Tibial artery (tissue), 4 donors: ENCODE data around the gene NKX1-1.

Source experiments
- DNase-seq, 2 donors: peaks; one replicate each; pipeline ENCODE4 v3.0.0-alpha.2; 2019
- H3K27ac ChIP-seq, 2 donors: fragments of 200-600 bp; sonication (generic) in 1 of 2; 1 replicate in 1 of 2; 2 replicates in 1 of 2; pipeline ENCODE4 v1.5.1; 2018 to 2019; ENCODE audit warnings: mild to moderate bottlenecking in 1 of 2
- H3K27me3 ChIP-seq, 2 donors: fragments of 200-600 bp; sonication (generic) in 1 of 2; one replicate each; pipeline versions ENCODE4 v1.5.1 to v1.6.0; 2016 to 2019
- H3K36me3 ChIP-seq, 3 donors: fragments of 200-600 bp; sonication (generic) in 2 of 3; one replicate each; pipeline ENCODE4 v1.5.1; 2016 to 2019; ENCODE audit warnings: mild to moderate bottlenecking in 2 of 3
- H3K4me1 ChIP-seq, 4 donors: fragments of 200-600 bp; sonication (generic) in 2 of 4; 1 replicate in 3 of 4; 2 replicates in 1 of 4; pipeline ENCODE4 v1.5.1; 2016 to 2019
- H3K4me3 ChIP-seq, 2 donors: fragments of 200-600 bp; sonication (generic) in 1 of 2; 1 replicate in 1 of 2; 2 replicates in 1 of 2; pipeline ENCODE4 v1.5.1; 2018 to 2019; ENCODE audit warnings: mild to moderate bottlenecking in 2 of 2
- H3K9me3 ChIP-seq, 3 donors: fragments of 200-600 bp; sonication (generic) in 1 of 3; one replicate each; pipeline ENCODE4 v1.5.1; 2016 to 2019
- intact Hi-C: fragments of 100-400 bp; cut with DNase I; formaldehyde crosslinking; loops from one replicate; pipeline ENCODE4 v1.15.0; 2023; ENCODE audit warnings: low total_unique reads
- TF ChIP-seq, protein P1 (sequence below), 2 experiments: fragments of 200-600 bp in 1 of 2; fragments of 450-650 bp in 1 of 2; IDR thresholded peaks; one replicate each; pipeline ENCODE4 v1.5.1; 2017 to 2019; ENCODE audit warnings: antibody characterized with exemption in 2 of 2, mild to moderate bottlenecking in 1 of 2, moderate library complexity in 1 of 2

NKX1-1 gene

DNA sequence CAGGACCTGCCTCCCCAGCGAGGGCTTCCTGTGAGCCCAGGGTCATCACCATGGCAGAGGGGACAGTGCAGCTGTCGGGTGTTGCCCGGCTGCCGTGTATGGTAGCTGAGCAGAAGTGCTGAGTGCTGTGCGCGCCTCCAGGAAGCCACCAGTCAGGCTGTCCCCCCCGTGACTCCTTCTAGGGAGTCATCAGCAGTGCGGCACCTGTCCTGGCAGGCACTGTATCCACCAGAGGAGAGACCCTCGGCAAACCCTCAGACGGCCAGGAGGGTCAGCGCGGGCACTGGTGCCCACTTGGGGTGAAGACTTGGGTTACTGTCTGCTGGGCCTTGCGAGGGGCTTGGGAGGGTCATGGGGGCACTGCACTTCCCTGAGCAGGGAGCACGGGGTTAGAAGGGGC is 50.9 kb downstream of the NKX1-1 start:
- TF ChIP-seq, protein P1, sequence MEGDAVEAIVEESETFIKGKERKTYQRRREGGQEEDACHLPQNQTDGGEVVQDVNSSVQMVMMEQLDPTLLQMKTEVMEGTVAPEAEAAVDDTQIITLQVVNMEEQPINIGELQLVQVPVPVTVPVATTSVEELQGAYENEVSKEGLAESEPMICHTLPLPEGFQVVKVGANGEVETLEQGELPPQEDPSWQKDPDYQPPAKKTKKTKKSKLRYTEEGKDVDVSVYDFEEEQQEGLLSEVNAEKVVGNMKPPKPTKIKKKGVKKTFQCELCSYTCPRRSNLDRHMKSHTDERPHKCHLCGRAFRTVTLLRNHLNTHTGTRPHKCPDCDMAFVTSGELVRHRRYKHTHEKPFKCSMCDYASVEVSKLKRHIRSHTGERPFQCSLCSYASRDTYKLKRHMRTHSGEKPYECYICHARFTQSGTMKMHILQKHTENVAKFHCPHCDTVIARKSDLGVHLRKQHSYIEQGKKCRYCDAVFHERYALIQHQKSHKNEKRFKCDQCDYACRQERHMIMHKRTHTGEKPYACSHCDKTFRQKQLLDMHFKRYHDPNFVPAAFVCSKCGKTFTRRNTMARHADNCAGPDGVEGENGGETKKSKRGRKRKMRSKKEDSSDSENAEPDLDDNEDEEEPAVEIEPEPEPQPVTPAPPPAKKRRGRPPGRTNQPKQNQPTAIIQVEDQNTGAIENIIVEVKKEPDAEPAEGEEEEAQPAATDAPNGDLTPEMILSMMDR (IDR thresholded peaks at IDR 0.05), result no peak
- peaks cover 18 to 78% (median 58%) of the 10 kb centered on the region in 3 donors for H3K36me3 ChIP-seq
- intact Hi-C loops, result loop anchor here (10.0 kb wide), 1 partner anchor 221 kb away; no protein-coding TSS in a partner anchor

DNA sequence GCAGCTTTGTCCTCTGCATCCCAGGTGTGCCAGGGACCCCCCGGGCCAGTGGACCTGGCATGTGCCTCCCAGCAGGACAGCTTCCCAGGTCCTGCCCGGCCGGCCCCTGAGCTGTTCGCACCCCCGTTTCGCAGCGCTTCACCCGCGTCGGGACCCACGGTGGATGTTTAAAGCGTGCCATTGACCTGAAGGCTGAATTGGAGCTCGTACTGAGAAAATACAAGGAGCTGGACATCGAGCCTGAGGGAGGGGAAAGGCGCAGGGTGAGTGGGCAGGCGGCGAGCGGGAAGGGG is 51.3 kb downstream of the NKX1-1 start:
- peaks cover 0 to 6% (median 2%) of the 10 kb centered on the region in 4 donors for H3K4me1 ChIP-seq
- DNase-seq, result no peak
- H3K36me3 ChIP-seq, result peaks cover 16 to 73% (median 58%) of the 10 kb centered on the region in 3 donors

More for the DNA sequence above, 50.9 kb downstream of the NKX1-1 start:
- no peaks in the 10 kb centered on the region for H3K9me3 ChIP-seq
- H3K4me3 ChIP-seq, result no peak overlapping the region
- no peak for DNase-seq
- peaks cover 0 to 6% (median 2%) of the 10 kb centered on the region in 4 donors for H3K4me1 ChIP-seq
- no peak overlapping the region for H3K27ac ChIP-seq
- H3K27me3 ChIP-seq, result no peaks in the 10 kb centered on the region

DNA sequence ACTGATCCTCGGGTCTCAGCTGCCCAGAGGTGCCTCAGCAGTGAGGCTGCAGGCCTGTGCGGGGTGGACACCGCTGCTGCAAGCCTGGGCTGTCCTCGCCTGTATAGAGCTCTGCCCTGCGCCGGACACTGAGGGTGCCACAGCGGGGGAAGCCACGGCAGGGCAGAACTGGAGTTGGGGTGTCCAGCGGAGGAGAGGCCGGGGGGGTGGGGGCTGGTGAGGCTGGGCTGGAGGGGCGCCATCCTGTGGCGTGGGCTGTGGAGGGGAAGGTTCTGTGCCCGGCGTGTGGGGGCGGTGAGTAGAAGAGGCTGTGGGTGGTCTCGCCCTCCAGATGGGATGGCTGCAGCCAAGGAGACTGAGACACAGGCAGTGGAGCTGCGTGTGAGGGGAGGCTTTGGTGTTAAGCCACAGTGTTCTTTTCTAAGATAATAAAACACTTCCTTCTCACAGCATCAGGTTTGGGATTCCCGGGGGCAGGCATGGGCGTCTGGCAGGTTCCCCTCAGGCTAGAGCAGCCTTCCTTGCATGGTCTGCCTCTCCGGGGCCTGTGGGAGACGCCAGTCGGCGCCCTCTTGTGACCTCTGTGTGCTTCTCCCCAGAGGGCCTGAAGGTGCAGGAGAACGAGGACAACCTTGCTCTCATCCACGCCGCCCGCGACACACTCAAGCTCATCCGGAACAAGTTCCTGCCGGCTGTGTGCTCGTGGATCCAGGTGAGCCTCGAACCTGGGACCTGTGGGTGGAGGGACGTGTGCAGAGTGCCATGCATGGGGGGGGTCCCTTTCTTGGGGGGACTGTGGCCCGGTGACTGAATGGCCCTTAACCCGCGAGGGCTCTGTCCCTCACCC is 51.9 kb downstream of the NKX1-1 start:
- H3K36me3 ChIP-seq, result peaks cover 12 to 74% (median 57%) of the 10 kb centered on the region in 3 donors
- no peak overlapping the region for H3K4me3 ChIP-seq
- TF ChIP-seq, protein P1 (IDR thresholded peaks at IDR 0.05), result no peak
- H3K4me1 ChIP-seq, result peaks cover 0 to 9% (median 3%) of the 10 kb centered on the region in 4 donors
- no peaks in the 10 kb centered on the region for H3K9me3 ChIP-seq
- no peaks in the 10 kb centered on the region for H3K27me3 ChIP-seq
- DNase-seq, result no peak
- intact Hi-C loops, result loop anchor here (10.0 kb wide), 1 partner anchor 220 kb away; no protein-coding TSS in a partner anchor
- no peak overlapping the region for H3K27ac ChIP-seq

More for the DNA sequence above, 51.3 kb downstream of the NKX1-1 start:
- H3K9me3 ChIP-seq, result no peaks in the 10 kb centered on the region
- TF ChIP-seq, protein P1 (IDR thresholded peaks at IDR 0.05), result no peak
- H3K4me3 ChIP-seq, result no peak overlapping the region
- intact Hi-C loops, result loop anchor here (10.0 kb wide), 1 partner anchor 220 kb away; no protein-coding TSS in a partner anchor
- H3K27me3 ChIP-seq, result no peaks in the 10 kb centered on the region
- H3K27ac ChIP-seq, result no peak overlapping the region

DNA sequence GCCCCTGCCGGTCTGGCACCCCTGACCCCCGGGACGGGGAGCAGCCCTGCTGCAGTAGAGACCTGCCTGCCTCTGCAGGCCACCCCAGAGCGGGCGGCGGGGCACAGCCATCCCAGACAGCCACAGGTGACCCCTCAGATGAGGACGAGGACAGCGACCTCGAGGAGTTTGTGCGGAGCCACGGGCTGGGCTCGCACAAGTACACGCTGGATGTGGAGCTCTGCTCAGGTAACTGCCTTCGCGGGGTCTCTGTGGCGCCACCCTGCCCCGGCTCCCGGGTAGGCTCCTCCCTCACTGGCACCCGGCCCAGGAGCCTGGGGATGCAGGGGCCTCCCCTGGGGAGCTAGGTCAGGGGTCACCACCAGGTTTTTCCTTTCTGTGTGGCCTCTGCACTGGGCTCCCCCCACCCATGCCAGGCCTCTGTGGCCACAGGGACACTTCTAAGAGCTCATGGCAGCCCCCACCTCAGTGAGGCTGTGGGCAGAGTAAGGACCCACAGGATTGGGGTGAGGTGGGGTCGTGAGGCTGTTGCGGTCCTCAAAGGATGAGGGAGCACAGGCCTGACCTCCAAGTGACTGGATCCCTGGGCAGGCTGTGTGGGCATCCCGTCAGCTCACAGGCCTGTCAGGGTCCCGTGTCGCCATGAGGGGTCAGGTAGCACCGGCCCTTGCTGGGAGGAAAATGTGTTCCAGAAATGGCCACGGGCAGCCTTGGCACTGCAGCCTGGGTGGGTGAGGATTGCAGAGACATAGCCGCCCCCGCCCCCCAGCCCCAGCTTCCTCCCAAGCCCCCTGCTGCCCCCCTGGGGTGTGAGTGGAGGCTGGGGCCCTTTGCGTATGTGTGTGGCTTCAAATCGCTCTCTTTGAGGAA is 52.8 kb downstream of the NKX1-1 start:
- TF ChIP-seq, protein P1 (IDR thresholded peaks at IDR 0.05), result no peak
- no peak overlapping the region for H3K27ac ChIP-seq
- H3K9me3 ChIP-seq, result no peaks in the 10 kb centered on the region
- peaks cover 12 to 68% (median 49%) of the 10 kb centered on the region in 3 donors for H3K36me3 ChIP-seq
- H3K4me3 ChIP-seq, result no peak overlapping the region
- H3K4me1 ChIP-seq, result peaks cover 0 to 13% (median 8%) of the 10 kb centered on the region in 4 donors
- intact Hi-C loops, result loop anchor here (10.0 kb wide), 1 partner anchor 219 kb away; no protein-coding TSS in a partner anchor
- no peak for DNase-seq
- no peaks in the 10 kb centered on the region for H3K27me3 ChIP-seq
